Fibroblast of mammary gland (primary cell): ENCODE data around the gene TSPAN4.
A peak's percentile ranks its signal among the peaks of the same experiment; 100 is the strongest.

Experiments used
- DNase-seq: peaks from one replicate; pipeline ENCODE4 v3.0.0-alpha.2; 2010; ENCODE audit warnings: low read depth
- H3K4me3 ChIP-seq: 2 replicates; pipeline ENCODE4 v1.5.1; 2011; ENCODE audit warnings: low read depth, mild to moderate bottlenecking, low read length, moderate library complexity; ENCODE audit not compliant: control insufficient read depth
- CTCF ChIP-seq: conservative IDR thresholded peaks from 2 replicates; pipeline ENCODE4 v1.5.1; 2011; ENCODE audit warnings: low read depth, low read length, inconsistent platforms; ENCODE audit not compliant: control insufficient read depth, insufficient read depth

The TSPAN4 gene

GRCh38 chr11:897253-898142 lies 54.8 kb downstream of the TSPAN4 start:
- DNase-seq, result no peak
- no peak overlapping the region for H3K4me3 ChIP-seq
- no peak for TF ChIP-seq CTCF

- no peak for TF ChIP-seq CTCF
- no peak overlapping the region for H3K4me3 ChIP-seq
- peak; percentile 16 for DNase-seq
These were observed 55.5 kb downstream of the TSPAN4 start for GRCh38 chr11:898143-898511.

- peak; percentile 15 for TF ChIP-seq CTCF
- peak; percentile 25 for DNase-seq
These were observed 56.0 kb downstream of the TSPAN4 start for GRCh38 chr11:898540-899190.

GRCh38 chr11:899724-900123 lies 57.1 kb downstream of the TSPAN4 start:
- DNase-seq, result no peak
- H3K4me3 ChIP-seq, result no peak overlapping the region
- no peak for TF ChIP-seq CTCF

More at GRCh38 chr11:898540-899190, 56.0 kb downstream of the TSPAN4 start:
- no peak overlapping the region for H3K4me3 ChIP-seq

GRCh38 chr11:900545-900944 lies 57.9 kb downstream of the TSPAN4 start:
- DNase-seq, result no peak
- no peak overlapping the region for H3K4me3 ChIP-seq
- TF ChIP-seq CTCF, result no peak

- no peak for TF ChIP-seq CTCF
- DNase-seq, result no peak
These were observed 58.9 kb downstream of the TSPAN4 start for GRCh38 chr11:901452-902061.

More at GRCh38 chr11:901452-902061, 58.9 kb downstream of the TSPAN4 start:
- no peak overlapping the region for H3K4me3 ChIP-seq
